ENCODE results near the gene ANGPTL1. TPM values are rescaled to one million over a fixed set of nuclear protein-coding genes. Genes with fewer than 3 reads are reported as not detected.

Gene ANGPTL1
- total and polyA plus RNA-seq, 2 of the 8 experiments (the other 6 are each of a cell fraction or from before 2014, with no cell fraction given): not detected

DNA sequence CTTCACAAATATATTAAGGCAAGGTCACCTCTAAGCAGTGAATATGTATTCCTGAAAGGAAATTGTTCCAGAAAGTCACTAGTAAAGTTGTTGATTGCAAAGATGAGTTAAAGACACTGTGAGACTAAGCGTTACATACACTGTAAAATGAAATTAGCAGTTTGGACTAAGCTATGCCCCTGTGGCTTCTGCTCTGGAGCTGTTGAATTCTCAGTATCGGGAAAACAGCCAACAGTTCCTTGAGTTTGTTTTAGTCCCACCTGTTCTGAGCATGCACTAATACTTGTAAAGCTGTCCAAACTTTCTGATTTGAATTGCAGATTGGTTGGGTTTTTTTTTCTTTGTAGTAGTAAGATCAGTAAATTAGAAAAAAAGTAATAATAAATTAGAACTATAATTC lies 21.0 kb downstream of the ANGPTL1 start:
- H3K4me2 ChIP-seq (ENCODE audit: insufficient read depth in 1 of 2, low read depth in 2 of 2, low read length in 2 of 2): no peak overlapping the region
- no peak overlapping the region for H2BK15ac ChIP-seq (ENCODE audit: low read length)
- DNase-seq (ENCODE audit: low read depth in 1 of 2, low spot score in 2 of 2): no peak
- H2BK120ac ChIP-seq (replicated peaks; ENCODE audit: low read depth, low read length): no peak overlapping the region
- no peak overlapping the region for H2AFZ ChIP-seq (ENCODE audit: low read length)
- no peak overlapping the region for H4K5ac ChIP-seq (ENCODE audit: insufficient read length, low read depth, low read length)
- H3K18ac ChIP-seq (ENCODE audit: extremely low read depth, low read length): no peak overlapping the region
- no peak for FAIRE-seq
- whole genome bisulfite sequencing, 2 experiments (ENCODE audit: extremely low coverage in 1 of 2, insufficient coverage in 1 of 2, insufficient read length in 1 of 2, insufficient replicate concordance in 2 of 2, low coverage in 1 of 2, low lambda C conversion rate in 2 of 2, missing lambda C conversion rate in 1 of 2): 91% methylated on average over 2 of the region's 2 CpGs; no CpG with 5 or more reads in 1 of the 2 experiments
- no peaks in the 10 kb centered on the region for H4K20me1 ChIP-seq (replicated peaks in 1 of 2; ENCODE audit: control insufficient read depth in 1 of 2, insufficient read depth in 2 of 2, low read length in 2 of 2)
- H2AK5ac ChIP-seq (ENCODE audit: low read depth, low read length): no peak overlapping the region
- no peak overlapping the region for H3K56ac ChIP-seq (replicated peaks; ENCODE audit: insufficient read length, low read depth, low read length)
- ChIA-PET POLR2A (ENCODE audit: partially characterized antibody) (no interaction called here), CTCF (ENCODE audit: partially characterized antibody) (interaction anchor here (0.6 to 1.6 kb wide), 3 partner anchors 13 to 1865 kb away, joined by 3 to 4 read pairs (median 4); no protein-coding TSS in a partner anchor)
- H3K36me3 ChIP-seq (ENCODE audit: control insufficient read depth in 2 of 4, insufficient read depth in 4 of 4, low read length in 3 of 4): no peaks in the 10 kb centered on the region; a peak in 1 of 8 replicates
- no peaks in the 10 kb centered on the region for H3K79me2 ChIP-seq (ENCODE audit: control insufficient read depth in 1 of 2, insufficient read depth in 2 of 2, low read length in 2 of 2)
- no peak overlapping the region for H4K8ac ChIP-seq (ENCODE audit: extremely low read depth, insufficient read depth, low read length)
- TF ChIP-seq, protein P1, sequence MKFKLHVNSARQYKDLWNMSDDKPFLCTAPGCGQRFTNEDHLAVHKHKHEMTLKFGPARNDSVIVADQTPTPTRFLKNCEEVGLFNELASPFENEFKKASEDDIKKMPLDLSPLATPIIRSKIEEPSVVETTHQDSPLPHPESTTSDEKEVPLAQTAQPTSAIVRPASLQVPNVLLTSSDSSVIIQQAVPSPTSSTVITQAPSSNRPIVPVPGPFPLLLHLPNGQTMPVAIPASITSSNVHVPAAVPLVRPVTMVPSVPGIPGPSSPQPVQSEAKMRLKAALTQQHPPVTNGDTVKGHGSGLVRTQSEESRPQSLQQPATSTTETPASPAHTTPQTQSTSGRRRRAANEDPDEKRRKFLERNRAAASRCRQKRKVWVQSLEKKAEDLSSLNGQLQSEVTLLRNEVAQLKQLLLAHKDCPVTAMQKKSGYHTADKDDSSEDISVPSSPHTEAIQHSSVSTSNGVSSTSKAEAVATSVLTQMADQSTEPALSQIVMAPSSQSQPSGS (IDR thresholded peaks at IDR 0.05; ENCODE audit: low read length): no peak
- TF ChIP-seq RFX5 (IDR thresholded peaks at IDR 0.05; ENCODE audit: borderline replicate concordance, low read depth, low read length): no peak
- TF ChIP-seq GABPA (IDR thresholded peaks at IDR 0.05; ENCODE audit: borderline replicate concordance, insufficient read depth, low read length): no peak
- TF ChIP-seq, protein P2, sequence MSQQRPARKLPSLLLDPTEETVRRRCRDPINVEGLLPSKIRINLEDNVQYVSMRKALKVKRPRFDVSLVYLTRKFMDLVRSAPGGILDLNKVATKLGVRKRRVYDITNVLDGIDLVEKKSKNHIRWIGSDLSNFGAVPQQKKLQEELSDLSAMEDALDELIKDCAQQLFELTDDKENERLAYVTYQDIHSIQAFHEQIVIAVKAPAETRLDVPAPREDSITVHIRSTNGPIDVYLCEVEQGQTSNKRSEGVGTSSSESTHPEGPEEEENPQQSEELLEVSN (IDR thresholded peaks at IDR 0.05): no peak
- TF ChIP-seq RXRA (IDR thresholded peaks at IDR 0.05; ENCODE audit: insufficient read depth, low read depth, low read length): no peak
- no peak for TF ChIP-seq RAD21 (IDR thresholded peaks at IDR 0.05 in 1 of 2, conservative IDR thresholded peaks at IDR 0.05 in 1 of 2; ENCODE audit: low read depth in 2 of 2, low read length in 2 of 2)
- TF ChIP-seq KDM4A (IDR thresholded peaks at IDR 0.05; ENCODE audit: low read depth, low read length, severe bottlenecking): no peak
- H3K79me1 ChIP-seq (ENCODE audit: low read depth, low read length): no peaks in the 10 kb centered on the region
- H2BK12ac ChIP-seq (ENCODE audit: low read depth, low read length): no peak overlapping the region
- H3K27me3 ChIP-seq (replicated peaks in 1 of 4; ENCODE audit: control insufficient read depth in 3 of 4, extremely low read depth in 1 of 4, insufficient read depth in 3 of 4, low read length in 3 of 4): no peaks in the 10 kb centered on the region
- H3K23me2 ChIP-seq (ENCODE audit: low read depth, low read length): no peaks in the 10 kb centered on the region
- no peaks in the 10 kb centered on the region for H3K4me1 ChIP-seq (replicated peaks in 1 of 4; ENCODE audit: control insufficient read depth in 3 of 4, insufficient read depth in 4 of 4, low read length in 3 of 4)
- no peak overlapping the region for H4K91ac ChIP-seq (replicated peaks; ENCODE audit: insufficient read length, low read length)
- H2BK20ac ChIP-seq (ENCODE audit: low read length): no peak overlapping the region
- no peak overlapping the region for H3K4me3 ChIP-seq (ENCODE audit: extremely low read depth in 1 of 4, insufficient read depth in 2 of 4, low read depth in 3 of 4, low read length in 4 of 4)
- no peak overlapping the region for H3K14ac ChIP-seq (ENCODE audit: insufficient read length)
- no peak overlapping the region for H3K27ac ChIP-seq (ENCODE audit: low read depth, low read length)
- no peak overlapping the region for H3K4ac ChIP-seq (replicated peaks; ENCODE audit: insufficient read length, low read depth, low read length)
- no peak overlapping the region for H2BK5ac ChIP-seq (ENCODE audit: low read depth, low read length)
- H3K23ac ChIP-seq (ENCODE audit: insufficient read length): no peak overlapping the region
- no peak overlapping the region for H3K9ac ChIP-seq (replicated peaks in 1 of 4; ENCODE audit: extremely low read depth in 1 of 4, low read depth in 3 of 4, low read length in 3 of 4)
- no peaks in the 10 kb centered on the region for H3K9me3 ChIP-seq (ENCODE audit: insufficient read depth in 2 of 2, low read depth in 1 of 2, low read length in 1 of 2)

Data from H1 (cell line).